GM21825 (cell line): ENCODE results near the gene CAPN15.
A peak's percentile ranks its signal among the peaks of the same experiment; 100 is the strongest.

Experiments used
- ATAC-seq: cut with Tn5 transposase; IDR thresholded peaks from one replicate; pipeline ENCODE4 v1.9.1; 2021; ENCODE audit warnings: mild to moderate bottlenecking, moderate library complexity; ENCODE audit not compliant: unreplicated experiment

Gene CAPN15

DNA sequence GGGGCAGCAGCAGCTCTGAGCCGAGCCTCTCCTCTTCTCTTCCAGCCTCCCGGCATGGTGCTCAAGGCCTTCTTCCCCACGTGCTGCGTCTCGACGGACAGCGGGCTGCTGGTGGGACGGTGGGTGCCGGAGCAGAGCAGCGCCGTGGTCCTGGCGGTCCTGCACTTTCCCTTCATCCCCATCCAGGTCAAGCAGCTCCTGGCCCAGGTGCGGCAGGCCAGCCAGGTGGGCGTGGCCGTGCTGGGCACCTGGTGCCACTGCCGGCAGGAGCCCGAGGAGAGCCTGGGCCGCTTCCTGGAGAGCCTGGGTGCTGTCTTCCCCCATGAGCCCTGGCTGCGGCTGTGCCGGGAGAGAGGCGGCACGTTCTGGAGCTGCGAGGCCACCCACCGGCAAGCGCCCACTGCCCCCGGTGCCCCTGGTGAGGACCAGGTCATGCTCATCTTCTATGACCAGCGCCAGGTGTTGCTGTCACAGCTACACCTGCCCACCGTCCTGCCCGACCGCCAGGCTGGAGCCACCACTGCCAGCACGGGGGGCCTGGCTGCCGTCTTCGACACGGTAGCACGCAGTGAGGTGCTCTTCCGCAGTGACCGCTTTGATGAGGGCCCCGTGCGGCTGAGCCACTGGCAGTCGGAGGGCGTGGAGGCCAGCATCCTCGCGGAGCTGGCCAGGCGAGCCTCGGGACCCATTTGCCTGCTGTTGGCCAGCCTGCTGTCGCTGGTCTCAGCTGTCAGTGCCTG, 46.7 kb downstream of the CAPN15 start:
- no peak for ATAC-seq

DNA sequence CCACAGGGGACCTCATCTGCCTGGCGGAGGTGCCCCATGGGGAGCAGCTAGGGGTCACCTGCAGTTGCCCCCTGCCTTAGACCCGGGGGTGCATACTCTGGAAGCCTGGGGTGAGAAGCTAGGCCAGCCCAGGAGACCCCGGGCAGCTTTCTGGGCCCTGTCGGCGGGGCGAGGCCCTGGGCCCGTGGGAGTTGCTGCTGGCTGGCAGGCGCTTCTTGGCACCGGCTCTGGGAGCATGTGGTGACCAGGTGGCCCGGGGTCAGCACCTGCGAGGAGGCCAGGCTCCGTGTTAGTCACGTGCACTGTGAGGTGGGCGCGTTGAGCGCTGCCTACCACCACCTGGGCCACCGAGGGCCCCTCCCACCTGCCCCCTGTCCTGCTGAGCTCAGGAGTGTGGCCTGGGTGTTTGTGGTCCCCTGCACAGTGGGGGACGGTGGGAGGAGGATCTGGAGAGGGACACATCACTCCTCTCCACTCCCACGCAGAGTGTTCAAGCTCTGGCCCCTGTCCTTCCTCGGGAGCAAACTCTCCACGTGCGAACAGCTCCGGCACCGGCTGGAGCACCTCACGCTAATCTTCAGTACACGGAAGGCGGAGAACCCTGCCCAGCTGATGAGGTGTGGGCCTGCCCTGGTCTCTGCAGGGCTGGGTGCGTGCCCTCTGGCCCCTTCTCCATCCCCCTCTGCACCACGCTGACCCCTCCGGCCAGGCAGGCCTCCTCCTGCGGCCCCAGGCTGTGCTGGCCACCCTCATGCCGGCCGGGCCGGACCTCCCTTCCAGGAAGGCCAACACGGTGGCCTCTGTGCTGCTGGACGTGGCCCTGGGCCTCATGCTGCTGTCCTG, 48.1 kb downstream of the CAPN15 start:
- no peak for ATAC-seq

DNA sequence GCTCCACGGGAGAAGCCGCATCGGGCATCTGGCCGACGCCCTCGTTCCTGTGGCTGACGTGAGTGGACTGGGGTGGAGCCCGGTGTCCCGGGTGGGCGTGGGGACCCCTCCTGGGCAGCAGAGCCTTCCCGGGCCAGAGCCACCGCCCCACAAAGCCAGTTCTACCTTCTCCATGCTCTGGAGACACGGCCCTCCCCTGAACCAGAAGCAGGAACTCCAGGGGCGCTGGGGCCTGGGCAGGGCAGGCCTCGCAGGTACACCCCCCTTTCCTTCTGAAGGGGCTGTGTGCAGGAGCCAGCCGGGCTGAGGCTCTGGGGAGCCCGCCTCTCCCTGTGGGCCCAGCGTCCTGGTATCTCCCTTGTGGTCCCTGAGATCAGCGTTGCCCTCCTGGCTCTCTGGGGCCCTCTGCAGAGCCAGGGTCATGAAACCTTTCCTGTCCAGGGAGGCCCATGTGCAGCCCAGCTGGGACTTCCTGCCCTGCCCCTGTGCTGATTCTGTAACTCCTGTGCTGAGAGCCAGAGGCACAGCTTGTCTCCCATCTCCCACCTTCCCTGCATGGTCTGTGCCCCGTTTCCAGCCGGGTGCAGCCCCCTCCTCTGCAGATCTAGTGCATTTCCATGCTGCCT, 48.8 kb downstream of the CAPN15 start:
- no peak for ATAC-seq

DNA sequence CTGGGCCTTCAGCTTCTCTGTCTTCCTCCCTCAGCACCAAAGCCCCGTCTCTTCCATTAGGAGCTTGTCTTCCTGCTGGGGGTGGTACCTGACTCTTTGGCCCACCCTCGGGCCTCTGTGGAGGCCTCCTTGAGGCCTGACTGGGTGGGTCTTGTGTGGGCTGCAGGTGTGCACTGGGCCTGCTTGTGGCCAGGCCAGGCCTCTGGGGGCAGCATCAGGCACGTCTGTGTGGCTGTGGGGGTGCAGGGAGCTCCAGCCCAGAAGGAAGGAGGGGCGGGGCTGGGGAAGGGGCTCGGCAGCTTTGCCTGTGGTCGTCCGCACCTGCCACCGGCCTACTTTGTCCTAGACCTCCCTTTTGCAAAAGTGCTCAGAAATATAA, 49.3 kb downstream of the CAPN15 start:
- ATAC-seq = no peak

DNA sequence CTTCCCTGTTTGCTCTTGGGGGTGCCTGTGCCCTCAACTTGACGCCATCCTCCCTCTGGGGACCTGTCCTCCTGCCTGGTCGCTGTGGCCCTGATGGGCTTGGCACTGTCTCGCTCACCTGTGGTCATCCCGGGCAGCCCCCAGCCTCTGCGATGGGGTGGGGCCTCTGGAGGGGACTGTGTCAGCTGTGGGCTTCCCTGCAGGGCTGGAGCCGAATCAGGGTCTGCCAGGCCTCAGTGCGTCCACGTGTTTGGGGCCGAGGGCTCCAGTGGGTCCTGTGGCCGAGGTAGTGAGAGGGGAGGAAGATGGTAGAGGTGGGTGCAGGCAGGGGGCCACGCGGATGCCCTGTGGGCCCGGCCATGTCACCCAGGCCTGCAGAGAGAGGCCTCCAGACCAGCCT, 50.3 kb downstream of the CAPN15 start:
- ATAC-seq = no peak

DNA sequence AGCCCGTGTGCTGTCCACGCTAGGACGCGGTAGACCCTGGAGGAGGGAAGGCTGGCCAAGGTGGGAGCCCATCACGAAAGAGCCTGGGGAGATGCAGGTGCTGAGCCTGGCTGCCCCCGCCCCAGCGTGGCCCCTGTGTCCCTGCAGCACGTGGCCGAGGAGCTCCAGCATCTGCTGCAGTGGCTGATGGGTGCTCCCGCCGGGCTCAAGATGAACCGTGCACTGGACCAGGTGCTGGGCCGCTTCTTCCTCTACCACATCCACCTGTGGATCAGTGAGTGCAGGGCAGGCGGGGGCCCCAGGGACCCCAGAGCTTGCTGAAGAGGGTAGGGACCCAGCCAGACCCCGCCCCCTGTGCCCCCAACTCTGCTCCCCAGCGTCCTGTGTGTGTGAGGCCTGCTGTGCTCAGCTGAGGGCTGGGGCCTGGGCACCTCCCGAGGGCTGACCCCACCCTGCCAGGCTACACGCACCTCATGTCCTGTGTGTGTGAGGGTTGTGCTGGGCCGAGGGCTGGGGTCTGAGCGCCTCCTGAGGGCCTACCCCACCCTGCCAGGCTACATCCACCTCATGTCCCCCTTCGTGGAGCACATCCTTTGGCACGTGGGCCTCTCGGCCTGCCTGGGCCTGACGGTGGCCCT, 50.8 kb downstream of the CAPN15 start:
- ATAC-seq = no peak

DNA sequence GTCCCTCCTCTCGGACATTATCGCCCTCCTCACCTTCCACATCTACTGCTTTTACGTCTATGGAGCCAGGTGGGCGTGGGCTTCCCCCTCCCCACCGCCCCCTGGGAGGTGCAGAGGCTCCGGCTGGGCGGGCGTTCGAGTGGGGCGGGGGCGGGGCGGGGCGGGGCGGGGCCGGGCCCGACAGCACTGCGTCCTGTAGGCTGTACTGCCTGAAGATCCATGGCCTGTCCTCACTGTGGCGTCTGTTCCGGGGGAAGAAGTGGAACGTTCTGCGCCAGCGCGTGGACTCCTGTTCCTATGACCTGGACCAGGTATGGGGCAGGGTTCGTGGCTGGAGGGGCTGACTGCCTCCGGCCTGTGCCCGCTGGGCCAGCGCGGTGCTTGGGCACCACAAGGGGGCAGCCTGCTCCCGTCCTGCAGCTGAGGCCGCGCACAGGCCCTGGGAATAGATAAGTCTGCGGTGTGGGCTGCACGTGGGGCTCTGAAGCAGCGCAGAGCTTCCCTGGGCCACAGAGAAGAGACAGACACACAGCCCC, 51.4 kb downstream of the CAPN15 start:
- ATAC-seq = no peak

DNA sequence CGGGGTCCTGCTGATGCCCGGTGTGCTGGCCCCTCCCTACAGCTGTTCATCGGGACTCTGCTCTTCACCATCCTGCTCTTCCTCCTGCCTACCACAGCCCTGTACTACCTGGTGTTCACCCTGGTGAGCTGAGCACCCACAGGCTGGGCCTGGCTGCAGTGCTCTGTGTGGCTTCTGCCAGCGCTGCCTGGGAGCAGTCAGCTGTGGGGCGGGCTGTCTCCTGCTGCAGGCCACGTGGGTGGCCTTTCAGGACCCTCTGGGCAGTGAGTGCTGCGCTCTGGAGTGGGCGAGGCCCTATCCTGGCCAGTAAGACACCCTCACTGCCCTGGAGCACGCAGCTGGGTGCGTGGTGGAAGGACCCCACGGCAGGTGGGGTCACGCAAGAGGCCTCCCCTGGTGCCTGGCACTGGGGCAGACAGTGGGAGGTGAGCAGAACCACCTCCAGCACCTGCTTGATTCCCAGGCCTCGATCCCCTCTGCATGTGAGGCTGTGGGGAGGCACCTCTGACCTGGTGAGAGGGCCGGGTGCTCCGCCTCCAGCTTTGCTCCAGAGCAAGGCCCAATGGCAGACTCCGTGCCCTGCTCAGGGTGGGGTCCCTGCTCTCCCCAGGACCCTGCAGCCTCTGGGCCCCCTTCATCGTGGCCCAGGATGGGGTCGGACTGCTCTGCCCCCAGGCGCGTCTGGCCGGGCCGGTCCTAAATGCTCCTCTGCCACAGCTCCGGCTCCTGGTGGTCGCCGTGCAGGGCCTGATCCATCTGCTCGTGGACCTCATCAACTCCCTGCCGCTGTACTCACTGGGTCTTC, 52.8 kb downstream of the CAPN15 start:
- ATAC-seq = no peak

DNA sequence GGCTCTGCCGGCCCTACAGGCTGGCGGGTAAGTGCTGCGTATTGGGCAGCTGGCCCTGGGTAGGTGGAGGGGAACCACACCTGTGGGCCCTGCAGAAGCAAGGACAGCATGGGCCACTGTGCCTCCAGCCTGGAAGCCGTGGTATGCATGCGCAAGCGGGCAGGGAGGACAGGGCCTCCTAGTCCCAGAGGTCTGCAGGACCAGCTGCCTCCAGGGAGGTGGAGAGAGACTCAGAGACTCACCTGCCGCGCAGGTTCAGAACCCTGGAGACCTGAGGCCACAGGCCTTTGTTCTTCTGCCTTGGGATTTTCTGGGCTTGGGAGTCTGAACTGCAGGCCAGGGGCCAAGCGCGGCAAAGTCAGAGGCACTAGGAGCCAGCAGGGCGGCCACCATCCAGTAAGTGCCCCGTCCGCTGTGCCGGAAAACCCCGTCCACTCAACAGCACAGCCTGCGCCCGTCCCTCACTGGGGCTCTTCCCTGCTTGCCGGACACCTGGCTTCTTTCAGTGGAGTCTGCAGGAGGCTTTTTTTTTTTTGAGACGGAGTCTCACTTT, 53.5 kb downstream of the CAPN15 start:
- no peak for ATAC-seq

DNA sequence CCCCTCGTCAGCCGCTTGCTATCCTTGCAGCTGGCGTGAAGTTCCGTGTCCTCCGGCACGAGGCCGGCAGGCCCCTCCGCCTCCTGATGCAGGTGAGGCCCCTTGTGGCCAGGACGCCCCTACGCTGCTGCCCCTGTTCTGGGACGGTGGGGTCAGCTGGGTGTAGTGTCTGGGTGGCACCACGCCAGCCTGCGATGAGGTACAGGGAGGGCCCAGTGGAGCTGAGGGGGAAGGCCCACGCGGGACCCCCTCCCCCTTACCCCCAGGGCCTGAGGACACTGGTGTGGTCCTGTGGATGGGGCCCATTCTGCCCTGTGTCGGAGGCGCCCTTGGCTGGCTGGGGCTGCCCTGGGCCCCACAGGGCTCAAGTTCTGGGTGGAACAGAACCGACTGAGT, 54.7 kb downstream of the CAPN15 start:
- ATAC-seq = no peak

DNA sequence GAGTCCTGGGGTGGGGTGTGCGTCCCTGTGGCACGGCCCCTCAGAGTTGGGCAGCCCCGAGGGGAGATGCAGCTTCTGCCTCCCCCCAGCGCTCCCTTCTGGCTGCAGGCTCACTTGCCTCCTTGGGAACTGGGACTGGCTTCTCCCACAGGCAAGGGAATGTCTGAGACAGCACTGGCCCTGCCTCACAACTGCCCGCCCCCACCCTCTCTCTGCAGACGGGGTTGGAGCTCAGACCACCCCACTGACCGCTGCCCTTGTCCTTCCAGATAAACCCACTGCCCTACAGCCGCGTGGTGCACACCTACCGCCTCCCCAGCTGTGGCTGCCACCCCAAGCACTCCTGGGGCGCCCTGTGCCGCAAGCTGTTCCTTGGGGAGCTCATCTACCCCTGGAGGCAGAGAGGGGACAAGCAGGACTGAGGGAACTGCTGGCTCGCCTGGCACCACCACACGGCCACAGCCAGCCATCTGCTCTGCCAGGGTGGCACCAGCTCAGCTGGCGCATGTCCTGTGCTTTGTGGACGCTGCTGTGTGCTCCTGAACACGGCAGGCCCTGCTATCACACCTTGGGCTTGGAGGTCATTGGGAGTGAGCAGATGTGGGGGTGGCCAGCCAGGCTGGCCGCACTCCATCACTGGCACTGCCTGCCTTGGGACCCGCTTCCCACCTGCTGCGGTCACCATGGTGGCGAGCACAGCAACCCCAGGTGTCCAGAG, 55.3 kb downstream of the CAPN15 start:
- no peak for ATAC-seq

DNA sequence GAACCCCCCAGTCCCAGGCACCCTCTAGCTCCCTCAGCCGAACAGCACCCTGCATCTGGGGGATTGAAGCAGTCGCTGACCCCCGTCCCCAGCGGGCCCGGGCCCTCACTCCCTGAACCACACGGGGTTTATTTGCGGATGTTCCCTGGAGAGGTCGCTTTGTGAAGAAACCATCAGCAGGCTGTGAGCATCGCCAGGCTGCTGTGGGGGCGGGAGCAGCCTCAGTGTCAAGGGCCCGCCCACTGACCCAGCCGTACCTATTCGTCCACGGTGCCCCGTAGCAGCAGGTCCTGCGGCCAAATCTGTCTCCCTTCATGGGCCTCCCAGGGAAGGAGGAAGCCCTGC, 55.9 kb downstream of the CAPN15 start:
- ATAC-seq = no peak

DNA sequence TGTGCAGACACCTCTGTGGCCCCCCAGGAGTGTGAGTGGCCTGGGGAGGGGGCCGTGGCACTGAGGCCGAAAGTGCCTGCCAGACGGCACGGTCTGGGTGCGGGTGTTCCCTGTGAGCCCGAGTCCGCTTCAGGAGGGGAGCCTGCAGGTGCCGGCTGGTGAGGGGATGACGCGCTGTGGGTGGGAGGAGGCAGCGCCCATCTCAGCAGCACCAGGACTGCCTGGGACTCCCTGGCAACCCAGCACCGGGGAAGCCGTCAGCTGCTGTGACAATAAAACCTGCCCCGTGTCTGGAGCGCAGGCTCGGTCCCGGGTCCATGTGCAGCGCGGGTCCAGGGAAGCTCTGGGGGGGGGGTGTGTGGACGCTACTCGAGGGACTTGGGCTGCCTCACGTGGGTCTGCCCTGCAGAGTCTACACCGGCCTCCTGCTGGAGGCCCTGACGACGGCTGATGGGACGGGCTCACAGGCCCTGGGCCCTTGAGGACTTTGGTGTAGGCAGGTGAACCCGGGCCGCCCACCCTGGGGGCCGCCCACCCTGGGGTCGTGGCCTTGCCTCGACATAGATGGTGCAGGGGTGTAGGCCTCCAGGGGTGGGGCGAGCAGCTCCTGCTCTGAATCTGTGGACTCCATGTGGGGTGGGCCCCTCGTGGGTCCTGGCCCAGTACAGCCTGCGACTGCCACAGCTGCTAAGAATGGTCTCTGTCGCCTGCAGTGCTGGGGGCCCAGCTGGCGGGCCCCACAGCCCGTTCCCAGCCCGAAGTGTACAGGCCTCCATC, 56.5 kb downstream of the CAPN15 start:
- ATAC-seq = no peak

DNA sequence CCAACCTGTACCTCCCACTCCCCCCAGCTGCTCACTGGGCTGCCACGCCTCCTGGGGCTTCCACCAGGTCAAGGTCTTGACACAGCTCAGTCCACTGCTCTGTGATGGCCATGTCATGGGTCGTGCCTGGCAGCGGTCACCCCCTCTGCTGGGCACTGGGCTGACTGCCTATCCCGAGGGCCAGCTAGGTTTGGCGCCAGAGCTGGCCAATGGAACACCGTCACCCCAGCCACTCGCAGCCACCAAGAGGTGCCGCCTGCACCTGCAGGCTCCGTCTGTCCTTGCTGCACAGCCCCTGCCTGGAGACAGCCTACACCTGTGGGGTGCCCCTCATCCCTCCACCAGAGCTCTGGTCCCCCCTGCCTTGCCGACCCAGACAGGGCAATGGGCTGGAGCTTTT, 57.8 kb downstream of the CAPN15 start:
- no peak for ATAC-seq

DNA sequence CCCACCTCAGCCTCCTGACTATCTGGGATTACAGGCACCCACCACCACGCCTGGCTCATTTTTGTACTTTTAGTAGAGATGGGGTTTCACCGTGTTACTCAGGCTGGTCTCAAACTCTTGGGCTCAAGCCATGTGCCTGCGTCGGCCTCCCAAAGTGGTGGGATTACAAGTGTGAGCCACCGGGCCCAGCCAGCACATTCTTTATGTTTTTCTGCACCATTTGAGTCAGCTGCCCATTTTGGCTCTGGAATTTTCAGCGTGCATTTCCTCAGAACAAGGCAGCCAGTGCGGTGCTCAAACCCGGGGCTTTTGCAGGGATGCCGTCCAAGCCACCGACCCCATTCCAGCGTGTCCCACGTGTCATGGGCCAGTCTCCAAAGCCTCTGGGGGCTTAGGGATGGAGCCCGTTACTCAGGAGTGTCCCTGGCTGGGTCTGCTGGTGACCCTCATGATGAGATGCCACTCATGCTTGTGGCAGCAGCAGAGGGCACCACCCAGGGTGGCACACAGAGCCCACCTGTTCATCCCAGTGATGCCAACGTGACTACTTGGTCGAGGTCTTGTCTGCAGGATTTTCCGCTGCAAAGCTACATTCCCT, 58.6 kb downstream of the CAPN15 start:
- ATAC-seq = no peak

DNA sequence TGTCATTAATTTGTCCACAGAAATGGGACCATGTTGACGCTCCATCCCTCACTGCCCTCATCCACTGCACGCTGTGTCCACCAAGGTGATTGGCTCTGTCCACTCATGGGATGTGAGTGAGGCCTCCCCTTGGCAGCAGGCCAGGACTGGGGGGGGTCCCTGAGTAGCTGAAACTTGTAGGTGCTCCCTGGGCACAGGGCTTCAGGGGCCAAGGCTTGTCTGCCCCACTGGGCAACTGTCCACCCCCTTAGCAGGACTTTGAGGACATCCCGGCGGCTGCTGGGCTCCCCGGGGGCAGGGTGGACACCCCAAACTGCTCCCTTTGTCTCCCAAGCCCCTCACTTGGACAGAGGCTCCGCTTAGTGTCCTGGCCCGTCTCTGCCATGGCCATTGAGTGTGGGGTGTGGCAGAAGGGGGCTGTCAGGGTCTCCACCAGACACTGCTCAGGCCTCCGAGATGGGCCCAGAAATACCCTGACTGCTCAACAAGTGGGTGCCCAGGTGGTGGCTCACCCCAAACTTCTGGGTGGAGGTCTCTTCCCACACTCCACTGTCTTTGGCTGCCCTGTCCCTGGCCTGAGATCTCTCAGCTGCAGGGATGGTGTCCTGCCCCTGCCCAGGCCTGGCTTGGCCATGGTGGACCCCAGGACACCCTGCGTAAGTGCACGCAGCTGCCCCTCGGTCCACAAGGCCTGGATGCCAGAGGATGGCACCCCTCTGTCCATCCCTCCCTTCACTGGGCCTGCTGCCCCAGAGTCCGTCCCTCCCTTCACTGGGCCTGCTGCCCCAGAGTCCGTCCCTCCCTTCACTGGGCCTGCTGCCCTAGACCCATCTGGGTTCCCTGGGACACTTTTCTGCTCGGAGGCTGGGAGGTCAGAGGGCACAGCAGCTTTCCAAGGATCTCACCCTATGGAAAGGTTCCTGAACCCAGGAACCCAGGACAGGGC, 59.4 kb downstream of the CAPN15 start:
- ATAC-seq = no peak

DNA sequence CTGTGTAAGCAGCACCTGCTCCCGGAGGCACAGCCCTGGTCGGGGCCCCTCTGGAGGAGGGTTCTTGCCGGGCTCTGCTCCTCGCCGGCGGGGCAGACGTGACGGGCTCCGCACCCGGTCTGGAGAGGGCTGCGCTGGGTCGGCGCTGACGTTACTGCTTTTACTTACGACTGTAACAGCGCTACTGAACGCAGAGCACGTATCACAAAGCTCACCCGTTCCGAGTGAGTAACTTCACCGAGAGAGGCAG, 61.1 kb downstream of the CAPN15 start:
- peak; percentile 11 for ATAC-seq
